HCT116 (cell line): ENCODE results near the gene PPHLN1. TPM values are rescaled to one million over a fixed set of nuclear protein-coding genes. Genes with fewer than 3 reads are reported as not detected.
"Not testable (repeated sequence)": the region's sequence is repeated elsewhere in the genome, so short reads cannot be mapped to it uniquely, and the experiment has no call there.

Experiments used
- ATAC-seq: fragments of 200-7000 bp; cut with Tn5 transposase; 2 replicates; pipeline ENCODE4 v1.9.1; 2020; ENCODE audit warnings: mild to moderate bottlenecking, moderate library complexity
- BruUV-seq: library from RNA; stranded (reverse); fragments of 400-500 nt; replicated peaks from 2 replicates; lab custom pipeline; 2021; lab: Mats Ljungman, UMichigan
- CTCF ChIA-PET: fragments of 300-600 bp; sonication (Branson Sonifier 250); formaldehyde crosslinking; loops from one replicate; lab custom pipeline; 2021; ENCODE audit warnings: antibody characterized with exemption; lab: Charles Lee
- POLR2A ChIA-PET: fragments of 300-600, 350-600 bp; sonication (Branson Sonifier 250); formaldehyde crosslinking; loops from one replicate; lab custom pipeline; 2021; ENCODE audit warnings: antibody characterized with exemption; lab: Charles Lee
- RAD21 ChIA-PET, 2 experiments: fragments of 300-600 bp; sonication (Branson Sonifier 250); formaldehyde crosslinking; loops; one replicate each; lab custom pipeline; 2023; ENCODE audit warnings: low total read pairs in 2 of 2; ENCODE audit not compliant: uncharacterized antibody in 2 of 2, unreplicated experiment in 2 of 2, low non-redundant PET in 1 of 2; lab: Charles Lee
- DNase-seq: peaks from one replicate; pipeline ENCODE4 v3.0.0-alpha.2; 2010; ENCODE audit warnings: low read depth, low spot score
- H2AFZ ChIP-seq: fragments of 200-600 bp; shearing (Covaris generic), sonication (generic); 2 replicates; pipeline ENCODE4 v1.6.1; 2017; ENCODE audit warnings: low read depth, mixed run types, mixed read lengths, antibody characterized with exemption, low read length; ENCODE audit not compliant: poor library complexity, severe bottlenecking
- H3K27ac ChIP-seq: 2 replicates; pipeline ENCODE4 v1.5.1; 2012; ENCODE audit warnings: low read depth, low read length
- H3K27me3 ChIP-seq: fragments of 200-600 bp; sonication (generic); 2 replicates; pipeline ENCODE4 v1.6.1; 2016; ENCODE audit warnings: mixed run types, low read length, mixed read lengths; ENCODE audit not compliant: insufficient read depth
- H3K36me3 ChIP-seq, 2 experiments: fragments of 200-500 bp in 1 of 2; fragments of 200-600 bp in 1 of 2; sonication (Bioruptor generic) in 1 of 2; sonication (generic) in 1 of 2; 2 replicates each; pipeline versions ENCODE4 v1.5.1 to v1.6.1; 2014 to 2016; ENCODE audit warnings: low read length in 2 of 2, inconsistent platforms in 1 of 2, mixed read lengths in 1 of 2, mixed run types in 1 of 2; ENCODE audit not compliant: insufficient read depth in 2 of 2, control insufficient read depth in 1 of 2
- H3K4me1 ChIP-seq, 2 experiments: fragments of 200-600 bp in 1 of 2; sonication (generic) in 1 of 2; 2 replicates each; pipeline versions ENCODE4 v1.5.1 to v1.6.1; 2012 to 2017; ENCODE audit warnings: low read length in 2 of 2, inconsistent platforms in 1 of 2, mild to moderate bottlenecking in 1 of 2, mixed read lengths in 1 of 2, mixed run types in 1 of 2, moderate library complexity in 1 of 2; ENCODE audit not compliant: insufficient read depth in 2 of 2, control insufficient read depth in 1 of 2
- H3K4me2 ChIP-seq: fragments of 200-600 bp; sonication (generic); 2 replicates; pipeline ENCODE4 v1.6.1; 2017; ENCODE audit warnings: mixed run types, low read length, mixed read lengths
- H3K4me3 ChIP-seq, 2 experiments: fragments of 200-600 bp in 1 of 2; sonication (generic) in 1 of 2; replicated peaks in 1 of 2; 2 replicates each; pipeline ENCODE4 v1.5.1; 2011 to 2016; ENCODE audit warnings: low read length in 2 of 2, control low read depth in 1 of 2, low read depth in 1 of 2, mild to moderate bottlenecking in 1 of 2, mixed read lengths in 1 of 2, mixed run types in 1 of 2
- H3K79me2 ChIP-seq: fragments of 200-600 bp; sonication (generic); 2 replicates; pipeline ENCODE4 v1.6.1; 2017; ENCODE audit warnings: mild to moderate bottlenecking, mixed run types, low read length, moderate library complexity, mixed read lengths; ENCODE audit not compliant: insufficient read depth
- H3K9ac ChIP-seq: fragments of 200-600 bp; sonication (generic); 2 replicates; pipeline ENCODE4 v1.6.1; 2016; ENCODE audit warnings: low read length, mixed read lengths
- H3K9me2 ChIP-seq: fragments of 200-600 bp; sonication (generic), shearing (Covaris generic); 2 replicates; pipeline ENCODE4 v1.6.1; 2017; ENCODE audit warnings: mixed run types, mild to moderate bottlenecking, moderate library complexity; ENCODE audit not compliant: insufficient read depth
- H3K9me3 ChIP-seq, 2 experiments: fragments of 200-500 bp in 1 of 2; fragments of 200-600 bp in 1 of 2; sonication (Bioruptor generic) in 1 of 2; sonication (generic) in 1 of 2; 2 replicates each; pipeline ENCODE4 v1.6.1; 2014 to 2017; ENCODE audit warnings: low read length in 2 of 2, mixed read lengths in 2 of 2, inconsistent platforms in 1 of 2, low read depth in 1 of 2, mild to moderate bottlenecking in 1 of 2, mixed run types in 1 of 2, moderate library complexity in 1 of 2; ENCODE audit not compliant: control insufficient read depth in 1 of 2, insufficient read depth in 1 of 2
- H4K20me1 ChIP-seq: fragments of 200-600 bp; sonication (generic), shearing (Covaris generic); 2 replicates; pipeline ENCODE4 v1.6.1; 2017; ENCODE audit warnings: mixed run types, mild to moderate bottlenecking, moderate library complexity; ENCODE audit not compliant: insufficient read depth
- FOSL1 ChIP-seq: IDR thresholded peaks from 2 replicates; pipeline ENCODE4 v1.6.1; 2012; ENCODE audit warnings: low read depth
- REST ChIP-seq: IDR thresholded peaks from 2 replicates; pipeline ENCODE4 v1.6.1; 2012; ENCODE audit warnings: low read depth
- intact Hi-C: fragments of 100-400 bp; cut with micrococcal nuclease; formaldehyde crosslinking; loops from 2 replicates; pipeline ENCODE4 v1.10.0; 2022
- total RNA-seq: library from RNA; stranded (reverse); gene quantifications from one replicate; pipeline ENCODE4 v1.2.1, GENCODE V29; 2021; ENCODE audit not compliant: unreplicated experiment
- TF ChIP-seq, protein P1 (sequence below): IDR thresholded peaks from 2 replicates; pipeline ENCODE4 v1.6.1; 2011; ENCODE audit warnings: mild to moderate bottlenecking, low read length, moderate library complexity; ENCODE audit not compliant: insufficient replicate concordance; ENCODE audit errors: extremely low read depth

Gene PPHLN1
- total RNA-seq, 1 experiment from 2014 or later, result 57.4 TPM

DNA sequence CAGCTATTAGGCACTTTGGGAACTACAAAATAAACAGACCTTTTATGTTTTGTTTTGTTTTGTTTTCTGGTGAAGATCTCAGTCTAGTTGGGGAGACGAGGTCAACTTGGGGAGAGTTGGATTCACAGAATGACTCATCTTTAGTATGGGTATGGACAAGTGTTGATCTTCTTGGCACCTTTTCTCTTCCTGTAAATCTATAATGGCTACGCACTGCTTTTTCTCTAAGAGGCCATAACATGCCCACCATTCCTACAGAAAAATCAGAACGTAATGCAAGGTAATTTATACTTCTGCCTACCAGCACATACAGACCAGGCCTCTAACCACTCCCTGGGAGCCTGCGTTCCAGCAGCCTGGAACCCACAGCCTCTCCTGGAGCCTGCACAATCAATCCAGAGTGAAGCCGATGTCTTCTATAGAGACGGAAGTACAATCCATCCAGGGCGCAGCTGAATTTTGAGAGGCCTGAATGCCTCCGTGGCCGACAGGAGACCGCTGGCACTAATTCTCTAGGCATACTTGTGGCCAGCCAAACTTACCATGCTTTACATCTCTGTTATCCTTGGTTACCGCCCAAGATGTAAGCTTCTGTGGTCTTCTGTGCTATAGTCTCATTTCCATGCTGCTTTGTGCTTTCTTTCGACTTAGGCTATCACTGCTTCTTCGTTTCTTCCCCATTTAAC is 717 bp downstream of the PPHLN1 start (continued):
- no peak for TF ChIP-seq REST

DNA sequence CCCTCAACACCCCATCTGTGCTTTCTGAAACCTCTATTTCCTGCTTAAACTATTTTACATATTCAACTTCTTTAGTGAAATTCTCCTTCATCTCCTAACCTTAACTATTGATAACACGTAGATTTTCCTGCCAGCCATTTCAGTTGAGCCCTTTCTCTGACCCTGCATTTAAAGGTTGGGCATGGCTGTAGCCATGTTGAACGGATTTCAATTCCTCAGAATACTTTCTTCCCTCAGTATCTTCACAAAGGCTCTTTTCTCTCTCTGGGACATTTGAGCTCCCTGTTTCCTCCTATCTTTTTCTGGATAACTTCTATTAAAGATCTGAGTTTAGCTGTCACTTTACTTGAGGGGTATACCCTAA is 1.2 kb downstream of the PPHLN1 start:
- POLR2A ChIA-PET, result no interaction called here
- Histone ChIP-seq H3K9me2 (no peaks in the 10 kb centered on the region), H3K9me3 (no peaks in the 10 kb centered on the region), H3K4me2 (peak overlapping the region; percentile 80), H4K20me1 (no peaks in the 10 kb centered on the region; the same call in 1 of the 2 replicates), H3K79me2 (peaks cover 79% of the 10 kb centered on the region), H3K36me3 (peaks cover 2 to 6% of the 10 kb centered on the region in 2 experiments; a peak in 2 of 4 replicates), H3K27me3 (no peaks in the 10 kb centered on the region), H2AFZ (no peak overlapping the region), H3K27ac (no peak overlapping the region), H3K9ac (peak overlapping the region; percentile 75), H3K4me1 (peaks cover 9 to 16% of the 10 kb centered on the region in 2 experiments; a peak in 3 of 4 replicates), H3K4me3 (peak overlapping the region; percentile 69 to 92)
- ATAC-seq, result no peak
- intact Hi-C loops, result loop anchor here (5.0 kb wide), 1 partner anchor 90 kb away; the partner anchor contains the start of gene YAF2
- CTCF ChIA-PET, result no interaction called here
- TF ChIP-seq, protein P1, sequence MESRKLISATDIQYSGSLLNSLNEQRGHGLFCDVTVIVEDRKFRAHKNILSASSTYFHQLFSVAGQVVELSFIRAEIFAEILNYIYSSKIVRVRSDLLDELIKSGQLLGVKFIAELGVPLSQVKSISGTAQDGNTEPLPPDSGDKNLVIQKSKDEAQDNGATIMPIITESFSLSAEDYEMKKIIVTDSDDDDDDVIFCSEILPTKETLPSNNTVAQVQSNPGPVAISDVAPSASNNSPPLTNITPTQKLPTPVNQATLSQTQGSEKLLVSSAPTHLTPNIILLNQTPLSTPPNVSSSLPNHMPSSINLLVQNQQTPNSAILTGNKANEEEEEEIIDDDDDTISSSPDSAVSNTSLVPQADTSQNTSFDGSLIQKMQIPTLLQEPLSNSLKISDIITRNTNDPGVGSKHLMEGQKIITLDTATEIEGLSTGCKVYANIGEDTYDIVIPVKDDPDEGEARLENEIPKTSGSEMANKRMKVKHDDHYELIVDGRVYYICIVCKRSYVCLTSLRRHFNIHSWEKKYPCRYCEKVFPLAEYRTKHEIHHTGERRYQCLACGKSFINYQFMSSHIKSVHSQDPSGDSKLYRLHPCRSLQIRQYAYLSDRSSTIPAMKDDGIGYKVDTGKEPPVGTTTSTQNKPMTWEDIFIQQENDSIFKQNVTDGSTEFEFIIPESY, result no peak
- no peak for TF ChIP-seq FOSL1
- RAD21 ChIA-PET, result no interaction called here
- no TSS peak for BruUV-seq
- DNase-seq, result no peak

DNA sequence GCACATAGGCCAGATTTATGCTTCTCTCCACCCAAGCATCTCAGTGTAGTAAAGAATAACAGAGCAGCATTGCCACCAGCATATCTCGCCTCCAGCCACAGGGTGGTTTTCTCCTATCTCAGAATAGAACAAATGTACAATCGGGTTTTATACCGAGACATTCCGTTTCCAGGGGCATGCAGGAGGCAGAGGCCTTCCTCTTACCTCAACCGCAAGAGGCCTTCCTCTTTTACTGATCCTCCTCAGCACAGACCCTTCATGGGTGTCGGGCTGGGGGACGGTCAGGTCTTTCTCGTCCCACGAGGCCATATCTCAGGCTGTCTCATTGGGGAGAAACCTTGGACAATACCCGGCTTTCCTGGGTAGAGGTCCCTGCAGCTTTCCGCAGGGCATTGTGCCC is 4.1 kb downstream of the PPHLN1 start:
- intact Hi-C loops, result loop anchor here (10.0 kb wide), 1 partner anchor 1055 kb away; no protein-coding TSS in a partner anchor
- H4K20me1 ChIP-seq, H3K36me3 ChIP-seq, DNase-seq, H2AFZ ChIP-seq, BruUV-seq, H3K4me2 ChIP-seq, H3K9me2 ChIP-seq, H3K9me3 ChIP-seq, H3K27me3 ChIP-seq, RAD21 ChIA-PET, H3K4me3 ChIP-seq, ATAC-seq, CTCF ChIA-PET, H3K27ac ChIP-seq, POLR2A ChIA-PET, H3K9ac ChIP-seq: not testable (repeated sequence)
- H3K4me1 ChIP-seq, result peaks cover 6 to 11% of the 10 kb centered on the region in 2 experiments; a peak in 3 of 4 replicates
- peaks cover 97% of the 10 kb centered on the region for H3K79me2 ChIP-seq
